Tibial nerve (tissue), 3 donors: ENCODE data around the gene ARRB2.

Experiments
- POLR2A ChIP-seq, 2 donors: fragments of 450-650 bp; IDR thresholded peaks; one replicate each; pipeline ENCODE4 v1.6.1; 2017; ENCODE audit warnings: antibody characterized with exemption in 2 of 2, mild to moderate bottlenecking in 2 of 2, moderate library complexity in 2 of 2
- TF ChIP-seq, protein P1 (sequence below), 5 experiments: fragments of 200-600 bp in 3 of 5; fragments of 450-650 bp in 2 of 5; sonication (generic) in 3 of 5; IDR thresholded peaks; one replicate each; pipeline ENCODE4 v1.5.1; 2016 to 2019; ENCODE audit warnings: antibody characterized with exemption in 5 of 5, mild to moderate bottlenecking in 3 of 5, moderate library complexity in 2 of 5

DNA sequence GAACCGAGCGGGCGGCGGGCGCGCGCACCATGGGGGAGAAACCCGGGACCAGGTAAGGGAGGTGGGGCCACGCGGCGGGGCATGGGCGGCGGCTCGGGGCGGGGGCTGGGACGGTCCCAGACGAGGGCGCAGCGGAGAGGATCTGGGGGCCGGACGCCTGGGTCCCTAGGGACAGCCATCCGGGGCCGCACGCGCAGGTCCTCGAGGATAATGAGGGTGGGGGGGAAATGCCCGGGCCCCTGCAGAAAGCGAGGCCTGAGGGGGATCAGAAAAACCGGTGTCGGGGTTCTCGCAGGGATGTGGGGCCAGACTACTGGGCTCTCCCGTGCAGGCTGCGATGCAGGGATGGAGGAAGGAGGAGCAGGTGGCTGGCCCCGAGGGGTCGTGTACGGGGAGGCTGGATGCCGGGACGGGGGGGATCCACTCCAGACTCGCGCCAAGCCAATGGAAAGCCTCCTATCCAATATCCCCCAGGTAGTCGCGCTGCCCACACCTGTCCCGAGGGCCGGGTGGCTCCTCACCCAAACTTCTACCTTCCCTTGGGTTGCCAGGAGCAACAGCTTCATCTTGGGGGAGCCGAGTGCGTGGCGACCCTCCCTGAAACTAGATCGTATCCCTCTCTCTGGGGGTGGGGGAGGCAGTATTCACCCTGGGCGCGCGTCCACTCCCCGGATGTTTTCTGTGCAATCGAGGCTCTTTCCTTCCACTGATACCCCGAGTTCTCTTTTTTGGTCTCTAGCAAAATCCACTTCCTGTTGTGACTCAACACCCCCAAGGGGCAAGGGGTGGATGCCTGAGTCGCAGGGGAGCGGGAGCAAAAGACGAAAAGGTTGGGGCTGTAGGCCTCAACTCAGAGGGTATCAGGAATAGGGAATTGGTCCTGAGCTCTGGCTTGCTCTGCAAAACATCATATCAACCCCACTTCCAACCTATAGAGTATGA, 532 bp downstream of the ARRB2 start:
- TF ChIP-seq, protein P1, sequence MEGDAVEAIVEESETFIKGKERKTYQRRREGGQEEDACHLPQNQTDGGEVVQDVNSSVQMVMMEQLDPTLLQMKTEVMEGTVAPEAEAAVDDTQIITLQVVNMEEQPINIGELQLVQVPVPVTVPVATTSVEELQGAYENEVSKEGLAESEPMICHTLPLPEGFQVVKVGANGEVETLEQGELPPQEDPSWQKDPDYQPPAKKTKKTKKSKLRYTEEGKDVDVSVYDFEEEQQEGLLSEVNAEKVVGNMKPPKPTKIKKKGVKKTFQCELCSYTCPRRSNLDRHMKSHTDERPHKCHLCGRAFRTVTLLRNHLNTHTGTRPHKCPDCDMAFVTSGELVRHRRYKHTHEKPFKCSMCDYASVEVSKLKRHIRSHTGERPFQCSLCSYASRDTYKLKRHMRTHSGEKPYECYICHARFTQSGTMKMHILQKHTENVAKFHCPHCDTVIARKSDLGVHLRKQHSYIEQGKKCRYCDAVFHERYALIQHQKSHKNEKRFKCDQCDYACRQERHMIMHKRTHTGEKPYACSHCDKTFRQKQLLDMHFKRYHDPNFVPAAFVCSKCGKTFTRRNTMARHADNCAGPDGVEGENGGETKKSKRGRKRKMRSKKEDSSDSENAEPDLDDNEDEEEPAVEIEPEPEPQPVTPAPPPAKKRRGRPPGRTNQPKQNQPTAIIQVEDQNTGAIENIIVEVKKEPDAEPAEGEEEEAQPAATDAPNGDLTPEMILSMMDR (IDR thresholded peaks at IDR 0.05), result no peak
- TF ChIP-seq POLR2A (IDR thresholded peaks at IDR 0.05), result peak in 1 of 2 donors; percentile 8
